GM18867 (cell line): ENCODE data around the gene IQSEC1.
"Not testable (repeated sequence)": the region's sequence is repeated elsewhere in the genome, so short reads cannot be mapped to it uniquely, and the experiment has no call there.

Source experiments
- ATAC-seq: cut with Tn5 transposase; IDR thresholded peaks from one replicate; pipeline ENCODE4 v1.9.1; 2021; ENCODE audit warnings: mild to moderate bottlenecking, moderate library complexity; ENCODE audit not compliant: unreplicated experiment

IQSEC1 gene

DNA sequence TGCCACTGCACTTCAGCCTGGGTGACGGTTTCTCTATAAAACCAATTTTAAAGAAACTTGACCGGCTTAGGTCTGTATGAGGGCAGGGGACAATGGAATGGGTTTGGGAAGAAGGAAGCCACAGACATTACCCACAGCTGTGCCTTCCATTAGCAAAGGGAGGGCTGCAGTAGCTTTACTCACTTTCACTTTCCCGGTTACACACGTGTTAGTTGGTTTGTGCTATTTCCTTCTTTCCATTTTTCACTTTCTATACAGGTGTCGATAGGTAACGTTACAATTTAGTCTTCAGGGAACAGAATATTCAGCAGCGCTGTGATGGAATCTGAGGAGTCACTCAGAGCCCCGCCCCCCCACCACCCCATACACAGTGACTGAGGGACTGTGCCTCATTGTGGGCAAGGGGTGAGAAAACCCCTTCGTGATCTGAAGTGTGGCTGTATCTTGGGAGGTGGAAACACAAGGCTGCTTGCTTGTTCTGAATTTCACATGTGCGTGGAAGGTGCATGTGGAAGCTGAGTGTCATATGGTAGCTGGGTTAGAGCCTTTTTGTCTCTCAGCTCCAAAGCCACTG is 187.0 kb downstream of the IQSEC1 start:
- peak; percentile 70 for ATAC-seq

- no peak for ATAC-seq
Observed at GRCh38 chr3:12885583-12885930, 187.7 kb downstream of the IQSEC1 start.

GRCh38 chr3:12884790-12885582 is 188.2 kb downstream of the IQSEC1 start:
- no peak for ATAC-seq

- no peak for ATAC-seq
Observed at GRCh38 chr3:12884186-12884680, 189.0 kb downstream of the IQSEC1 start.

GRCh38 chr3:12882336-12883310 is 190.6 kb downstream of the IQSEC1 start:
- no peak for ATAC-seq

DNA sequence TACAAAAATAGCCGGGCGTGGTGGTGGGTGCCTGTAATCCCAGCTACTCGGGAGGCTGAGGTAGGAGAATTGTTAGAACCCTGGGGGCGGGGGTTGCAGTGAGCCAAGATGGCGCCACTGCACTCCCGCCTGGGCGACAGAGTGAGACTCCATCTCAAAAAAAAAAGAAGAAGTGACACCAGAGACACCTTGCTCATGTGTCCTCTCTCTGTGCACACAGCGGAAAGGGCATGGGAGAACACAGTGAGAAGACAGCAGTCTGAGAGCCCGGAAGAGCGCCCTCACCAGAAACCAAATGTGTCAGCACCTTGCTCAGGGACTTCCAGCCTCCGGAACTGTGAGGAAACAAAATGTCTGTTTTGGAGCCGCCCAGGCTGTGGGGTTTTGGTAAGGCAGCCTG is 191.4 kb downstream of the IQSEC1 start:
- ATAC-seq: peak; percentile 45

GRCh38 chr3:12879191-12879815 is 193.9 kb downstream of the IQSEC1 start:
- no peak for ATAC-seq

DNA sequence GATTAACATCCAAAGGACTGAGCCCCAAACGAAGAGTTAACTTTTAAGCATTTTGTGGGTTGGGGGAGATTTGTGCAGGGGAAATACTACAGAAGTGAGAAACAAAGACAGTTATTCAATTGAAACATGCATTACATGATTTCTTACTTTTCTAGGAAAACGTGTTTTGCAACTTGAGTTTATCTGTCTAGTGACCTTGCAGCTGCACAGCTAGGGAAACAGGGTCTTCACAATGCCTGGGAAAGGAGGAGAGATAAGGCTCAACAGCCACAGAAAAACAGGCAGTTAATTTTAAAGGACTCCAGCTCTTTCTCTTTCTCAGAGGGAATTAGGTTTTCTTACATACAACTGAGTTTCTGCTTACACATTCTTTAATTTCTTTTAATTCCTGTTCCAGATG is 194.5 kb downstream of the IQSEC1 start:
- ATAC-seq: not testable (repeated sequence)

- ATAC-seq: no peak
Observed at GRCh38 chr3:12878141-12878574, 195.1 kb downstream of the IQSEC1 start.

DNA sequence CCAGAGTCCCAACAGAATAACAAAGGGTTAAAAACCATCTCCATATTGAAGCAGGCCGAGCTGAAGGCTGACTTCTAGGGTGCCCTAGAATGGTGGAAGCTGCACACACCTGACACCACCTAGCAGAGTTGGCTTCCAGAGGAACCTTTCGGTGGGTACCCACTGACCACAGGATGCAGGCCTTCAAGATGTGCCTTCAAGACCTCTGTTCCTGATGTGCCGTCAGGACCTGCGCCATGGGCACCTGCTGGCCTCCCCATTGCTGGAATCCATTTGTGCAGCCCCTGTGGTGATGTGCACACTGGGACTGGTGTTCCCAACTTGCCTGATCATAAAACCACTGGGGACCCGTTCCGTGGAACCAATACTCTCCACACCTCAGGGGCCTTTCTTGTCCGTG is 196.2 kb downstream of the IQSEC1 start:
- no peak for ATAC-seq

DNA sequence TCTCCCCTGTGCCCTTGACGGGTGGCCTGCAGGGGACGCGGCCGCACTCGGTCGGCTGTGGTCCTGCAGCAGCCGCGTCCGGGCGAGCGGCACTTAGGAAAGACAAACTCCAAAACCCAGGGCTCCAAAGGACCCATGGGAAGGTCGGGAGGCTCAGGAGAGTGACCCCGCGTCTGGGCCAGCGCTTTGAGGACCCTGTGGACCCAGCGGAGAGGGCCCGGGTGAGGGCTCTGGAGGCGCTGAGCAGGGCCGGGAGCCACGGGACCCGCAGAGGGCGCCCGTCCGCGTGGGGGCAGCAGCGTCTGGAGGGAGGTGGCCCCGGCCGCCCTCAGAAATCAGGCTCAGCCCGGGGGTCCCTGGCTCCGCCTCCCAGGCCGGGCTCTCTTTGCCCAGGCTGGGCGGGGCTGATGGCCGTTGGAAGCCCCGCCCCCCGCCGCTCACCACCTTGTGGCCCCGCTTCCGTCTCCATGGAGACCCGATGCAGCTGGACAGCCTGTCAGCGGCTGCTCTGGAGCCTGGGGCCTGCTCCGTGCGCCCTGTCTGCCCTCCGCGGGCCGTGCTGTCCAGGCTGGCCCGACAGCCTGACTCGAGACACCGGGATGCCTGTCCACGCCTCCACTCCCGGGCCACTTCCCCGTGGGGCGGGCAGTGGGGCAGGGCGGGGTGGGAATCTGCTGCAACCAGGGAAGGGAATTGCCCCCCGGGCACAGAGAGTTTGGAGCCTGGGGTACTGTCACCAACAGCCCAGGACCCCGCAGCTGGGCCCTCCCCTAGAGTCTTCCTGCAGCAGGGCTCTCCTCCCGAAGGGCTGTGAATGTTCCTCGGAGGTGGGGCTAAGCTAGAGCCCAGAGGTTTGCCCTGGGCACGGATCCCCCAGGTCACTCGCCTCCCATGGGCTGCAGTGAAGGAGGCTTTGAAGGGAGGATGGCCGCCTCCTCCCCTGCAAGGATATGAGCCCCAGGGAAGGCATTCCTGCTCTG is 197.1 kb downstream of the IQSEC1 start:
- ATAC-seq: no peak

GRCh38 chr3:12871404-12871983 is 201.7 kb downstream of the IQSEC1 start:
- no peak for ATAC-seq

- peak; percentile 69 for ATAC-seq
Observed at GRCh38 chr3:12870942-12871341, 202.3 kb downstream of the IQSEC1 start.

DNA sequence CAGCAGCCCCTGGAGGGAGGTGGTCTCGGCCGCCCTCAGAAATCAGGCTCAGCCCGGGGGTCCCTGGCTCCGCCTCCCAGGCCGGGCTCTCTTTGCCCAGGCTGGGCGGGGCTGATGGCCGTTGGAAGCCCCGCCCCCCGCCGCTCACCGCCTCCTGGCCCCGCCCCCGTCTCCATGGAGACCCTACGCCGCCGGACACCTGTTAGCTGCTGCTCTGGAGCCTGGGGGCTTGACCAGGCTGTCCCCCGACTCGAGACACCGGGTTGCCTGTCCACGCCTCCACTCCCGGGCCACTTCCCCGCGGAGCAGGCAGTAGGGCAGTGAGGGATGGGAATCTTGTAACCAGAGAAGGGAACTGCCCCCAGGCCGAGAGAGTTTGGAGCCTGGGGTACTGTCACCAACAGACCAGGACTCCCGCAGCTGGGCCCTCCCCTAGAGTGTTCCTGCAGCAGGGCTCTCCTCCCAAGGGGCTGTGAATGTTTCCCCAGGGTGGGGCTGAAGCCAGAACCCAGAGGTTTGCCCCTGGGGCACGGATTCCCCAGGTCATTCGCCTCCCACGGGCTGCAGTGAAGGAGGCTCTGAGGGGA is 204.1 kb downstream of the IQSEC1 start:
- peak; percentile 37 for ATAC-seq

DNA sequence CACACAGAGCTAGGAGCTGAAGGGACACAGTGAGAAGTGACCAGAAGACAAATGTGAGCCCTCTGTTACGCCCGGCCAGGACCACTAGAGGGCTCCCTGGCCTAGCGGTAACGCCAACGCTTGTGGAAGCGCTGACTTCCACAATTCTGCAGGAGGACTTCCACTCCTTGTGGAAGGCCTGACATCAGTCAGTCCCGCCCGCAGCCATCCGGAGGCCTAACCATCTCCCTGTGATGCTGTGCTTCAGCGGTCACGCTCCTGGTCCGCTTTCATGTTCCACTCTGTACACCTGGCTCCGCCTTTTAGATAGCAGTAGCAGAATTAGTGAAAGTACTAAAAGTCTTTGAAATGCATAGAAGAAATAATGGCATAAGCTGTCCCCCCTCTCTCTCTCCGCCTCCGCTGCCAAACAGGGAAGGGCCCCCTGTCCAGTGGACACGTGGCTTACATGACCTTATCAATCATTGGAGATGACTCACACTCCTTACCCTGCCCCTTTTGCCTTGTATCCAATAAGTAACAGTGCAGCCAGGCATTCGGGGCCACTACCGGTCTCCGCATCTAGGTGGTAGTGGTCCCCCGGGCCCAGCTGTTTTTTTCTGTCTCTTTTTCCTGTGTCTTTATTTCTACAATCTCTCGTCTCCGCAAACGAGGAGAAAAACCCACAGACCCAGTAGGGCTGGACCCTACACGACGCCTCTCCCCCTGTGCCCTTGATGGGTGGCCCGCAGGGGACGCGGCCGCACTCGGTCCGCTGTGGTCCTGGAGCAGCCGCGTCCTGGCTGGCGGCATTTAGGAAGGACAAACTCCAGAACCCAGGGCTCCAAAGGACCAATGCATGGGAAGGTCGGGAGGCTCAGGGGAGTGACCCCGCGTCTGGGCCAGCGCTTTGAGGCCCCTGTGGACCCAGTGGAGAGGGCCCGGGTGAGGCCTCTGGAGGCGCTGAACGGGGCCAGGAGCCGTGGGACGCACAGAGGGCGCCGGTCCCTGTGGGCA is 204.9 kb downstream of the IQSEC1 start:
- peak; percentile 60 for ATAC-seq

- no peak for ATAC-seq
Observed at GRCh38 chr3:12866836-12867235, 206.4 kb downstream of the IQSEC1 start.

GRCh38 chr3:12865271-12865670 is 208.0 kb downstream of the IQSEC1 start:
- no peak for ATAC-seq

- no peak for ATAC-seq
Observed at GRCh38 chr3:12862387-12862786, 210.8 kb downstream of the IQSEC1 start.
